ENCODE results near the gene UGT1A9. TPM values are rescaled to one million over a fixed set of nuclear protein-coding genes. Genes with fewer than 3 reads are reported as not detected.
"Not testable (repeated sequence)": the region's sequence is repeated elsewhere in the genome, so short reads cannot be mapped to it uniquely, and the experiment has no call there.

UGT1A9 gene
- total RNA-seq, 1 donor from 2014 or later: not detected

- Histone ChIP-seq H3K4me3 (no peak overlapping the region), H3K4me1 (peaks cover 0 to 3% of the 10 kb centered on the region in 2 donors), H3K27ac (no peak overlapping the region), H3K9me3 (no peaks in the 10 kb centered on the region), H3K27me3 (no peaks in the 10 kb centered on the region), H3K36me3 (no peaks in the 10 kb centered on the region)
- intact Hi-C loops (cut with DNase I): no loop called here
- no peak for TF ChIP-seq CTCF (IDR thresholded peaks at IDR 0.05)
- no peak for DNase-seq (ENCODE audit: low spot score in 2 of 2)
These were observed 28.4 kb downstream of the UGT1A9 start for GRCh38 chr2:233700028-233700635.

- H3K27me3 ChIP-seq; H3K27ac ChIP-seq; DNase-seq (ENCODE audit: low spot score in 2 of 2); intact Hi-C loops (cut with DNase I); H3K36me3 ChIP-seq; H3K4me1 ChIP-seq; H3K9me3 ChIP-seq; H3K4me3 ChIP-seq: not testable (repeated sequence)
These were observed 29.1 kb downstream of the UGT1A9 start for GRCh38 chr2:233700842-233701241.

GRCh38 chr2:233702238-233702637 is 30.5 kb downstream of the UGT1A9 start:
- Histone ChIP-seq H3K9me3 (no peaks in the 10 kb centered on the region), H3K4me1 (peaks cover 0 to 3% of the 10 kb centered on the region in 2 donors), H3K27ac (no peak overlapping the region), H3K4me3 (no peak overlapping the region), H3K27me3 (no peaks in the 10 kb centered on the region), H3K36me3 (no peaks in the 10 kb centered on the region)
- intact Hi-C loops (cut with DNase I): no loop called here
- no peak for DNase-seq (ENCODE audit: low spot score in 2 of 2)
- no peak for TF ChIP-seq CTCF (IDR thresholded peaks at IDR 0.05)

- no peak overlapping the region for H3K27ac ChIP-seq
- H3K36me3 ChIP-seq: no peaks in the 10 kb centered on the region
- no peak for TF ChIP-seq CTCF (IDR thresholded peaks at IDR 0.05)
- intact Hi-C loops (cut with DNase I): no loop called here
- H3K27me3 ChIP-seq: no peaks in the 10 kb centered on the region
- H3K9me3 ChIP-seq: no peaks in the 10 kb centered on the region
- no peak for DNase-seq (ENCODE audit: low spot score in 2 of 2)
- no peak overlapping the region for H3K4me3 ChIP-seq
- H3K4me1 ChIP-seq: no peaks in the 10 kb centered on the region
These were observed 34.3 kb downstream of the UGT1A9 start for GRCh38 chr2:233705911-233706506.

GRCh38 chr2:233706720-233707119 is 35.0 kb downstream of the UGT1A9 start:
- TF ChIP-seq CTCF (IDR thresholded peaks at IDR 0.05): no peak
- Histone ChIP-seq H3K4me1 (no peaks in the 10 kb centered on the region), H3K4me3 (no peak overlapping the region), H3K36me3 (no peaks in the 10 kb centered on the region), H3K9me3 (no peaks in the 10 kb centered on the region), H3K27ac (no peak overlapping the region), H3K27me3 (no peaks in the 10 kb centered on the region)
- intact Hi-C loops (cut with DNase I): no loop called here
- no peak for DNase-seq (ENCODE audit: low spot score in 2 of 2)

GRCh38 chr2:233707940-233708644 is 36.4 kb downstream of the UGT1A9 start:
- no peaks in the 10 kb centered on the region for H3K27me3 ChIP-seq
- no peaks in the 10 kb centered on the region for H3K9me3 ChIP-seq
- H3K4me1 ChIP-seq: no peaks in the 10 kb centered on the region
- DNase-seq (ENCODE audit: low spot score in 2 of 2): no peak
- intact Hi-C loops (cut with DNase I): no loop called here
- H3K27ac ChIP-seq: no peak overlapping the region
- TF ChIP-seq CTCF (IDR thresholded peaks at IDR 0.05): no peak
- H3K36me3 ChIP-seq: no peaks in the 10 kb centered on the region
- H3K4me3 ChIP-seq: no peak overlapping the region
